DOHH2 (cell line): Measurements from ENCODE around the gene ARPC2.
"Not testable (repeated sequence)": the region's sequence is repeated elsewhere in the genome, so short reads cannot be mapped to it uniquely, and the experiment has no call there.

Experiments used
- H3F3A ChIP-seq: fragments of 200-600 bp; sonication (generic), shearing (Covaris generic); 2 replicates; pipeline ENCODE4 v1.6.0; 2016; ENCODE audit warnings: antibody characterized with exemption, mild to moderate bottlenecking; ENCODE audit not compliant: control insufficient read depth, insufficient read depth
- H3K27ac ChIP-seq: fragments of 200-600 bp; sonication (generic); 2 replicates; pipeline ENCODE4 v1.5.1; 2014; ENCODE audit warnings: low read depth, mild to moderate bottlenecking, low read length, moderate library complexity
- H3K27me3 ChIP-seq: fragments of 200-600 bp; sonication (generic); 2 replicates; pipeline ENCODE4 v1.6.1; 2014; ENCODE audit warnings: mild to moderate bottlenecking, low read length, mixed read lengths; ENCODE audit not compliant: control insufficient read depth
- H3K36me3 ChIP-seq: fragments of 200-600 bp; sonication (generic); 2 replicates; pipeline ENCODE4 v1.6.1; 2014; ENCODE audit warnings: mild to moderate bottlenecking, low read length, moderate library complexity, mixed read lengths; ENCODE audit not compliant: control insufficient read depth
- H3K4me1 ChIP-seq: fragments of 200-600 bp; sonication (generic); 2 replicates; pipeline ENCODE4 v1.6.1; 2014; ENCODE audit warnings: mild to moderate bottlenecking, low read length, mixed read lengths; ENCODE audit not compliant: control insufficient read depth
- H3K4me2 ChIP-seq: fragments of 200-600 bp; sonication (generic); 2 replicates; pipeline ENCODE4 v1.6.0; 2014; ENCODE audit warnings: mild to moderate bottlenecking, low read length, moderate library complexity
- H3K4me3 ChIP-seq: fragments of 200-600 bp; sonication (generic); 2 replicates; pipeline ENCODE4 v1.5.1; 2014; ENCODE audit warnings: mild to moderate bottlenecking, low read length, mixed read lengths
- H3K79me2 ChIP-seq: fragments of 200-600 bp; sonication (generic); 2 replicates; pipeline ENCODE4 v1.6.1; 2014; ENCODE audit warnings: mild to moderate bottlenecking, low read length, mixed read lengths; ENCODE audit not compliant: control insufficient read depth
- H3K9me2 ChIP-seq: fragments of 200-600 bp; sonication (generic); replicated peaks from 2 replicates; pipeline ENCODE4 v1.6.1; 2014; ENCODE audit warnings: mild to moderate bottlenecking, low read length, mixed read lengths; ENCODE audit not compliant: control insufficient read depth
- H3K9me3 ChIP-seq: fragments of 200-600 bp; sonication (generic); 2 replicates; pipeline ENCODE4 v1.6.1; 2014; ENCODE audit warnings: antibody characterized with exemption, low read length, mixed read lengths; ENCODE audit not compliant: control insufficient read depth, insufficient read depth
- H4K20me1 ChIP-seq: fragments of 200-600 bp; sonication (generic); 2 replicates; pipeline ENCODE4 v1.6.0; 2014; ENCODE audit warnings: low read depth, mild to moderate bottlenecking, antibody characterized with exemption, low read length, moderate library complexity; ENCODE audit not compliant: control insufficient read depth, insufficient read depth
- CTCF ChIP-seq: fragments of 200-600 bp; sonication (generic); IDR thresholded peaks from one replicate; pipeline ENCODE4 v1.5.1; 2014; ENCODE audit warnings: antibody characterized with exemption, mild to moderate bottlenecking, low read depth, low read length; ENCODE audit not compliant: poor library complexity, severe bottlenecking
- EZH2phosphoT487 ChIP-seq: fragments of 200-600 bp; sonication (generic); IDR thresholded peaks from 2 replicates; pipeline ENCODE4 v1.6.1; 2017; ENCODE audit warnings: borderline replicate concordance, mild to moderate bottlenecking, antibody characterized with exemption, low read length, moderate library complexity, mixed read lengths

ARPC2 gene

GRCh38 chr2:218169757-218170546 is 47.0 kb upstream of the ARPC2 start:
- H3F3A ChIP-seq, result no peaks in the 10 kb centered on the region
- no peak overlapping the region for H3K27ac ChIP-seq
- no peak overlapping the region for H3K4me3 ChIP-seq
- no peaks in the 10 kb centered on the region for H3K9me2 ChIP-seq
- H4K20me1 ChIP-seq, result no peaks in the 10 kb centered on the region
- no peaks in the 10 kb centered on the region for H3K9me3 ChIP-seq
- H3K36me3 ChIP-seq, result no peaks in the 10 kb centered on the region
- TF ChIP-seq CTCF, result no peak
- no peak for TF ChIP-seq EZH2phosphoT487
- peaks cover 15% of the 10 kb centered on the region for H3K27me3 ChIP-seq
- H3K79me2 ChIP-seq, result no peaks in the 10 kb centered on the region
- peaks cover 18% of the 10 kb centered on the region for H3K4me1 ChIP-seq
- no peak overlapping the region for H3K4me2 ChIP-seq

GRCh38 chr2:218171744-218172143 is 45.2 kb upstream of the ARPC2 start:
- H3K36me3 ChIP-seq, H3K4me2 ChIP-seq, H3F3A ChIP-seq, H3K4me3 ChIP-seq, H3K27me3 ChIP-seq, H3K9me2 ChIP-seq, H3K9me3 ChIP-seq, H4K20me1 ChIP-seq, H3K27ac ChIP-seq, H3K79me2 ChIP-seq: not testable (repeated sequence)
- H3K4me1 ChIP-seq, result peaks cover 15% of the 10 kb centered on the region

GRCh38 chr2:218172845-218173244 is 44.1 kb upstream of the ARPC2 start:
- H3K36me3 ChIP-seq, result no peaks in the 10 kb centered on the region
- no peaks in the 10 kb centered on the region for H3K9me2 ChIP-seq
- no peaks in the 10 kb centered on the region for H3K79me2 ChIP-seq
- no peaks in the 10 kb centered on the region for H3F3A ChIP-seq
- no peak overlapping the region for H3K4me2 ChIP-seq
- H3K27me3 ChIP-seq, result peaks cover 10% of the 10 kb centered on the region
- no peaks in the 10 kb centered on the region for H3K9me3 ChIP-seq
- H3K4me3 ChIP-seq, result no peak overlapping the region
- H4K20me1 ChIP-seq, result no peaks in the 10 kb centered on the region
- no peak overlapping the region for H3K27ac ChIP-seq
- H3K4me1 ChIP-seq, result peaks cover 10% of the 10 kb centered on the region
- TF ChIP-seq EZH2phosphoT487, result no peak
- no peak for TF ChIP-seq CTCF

- H3K27me3 ChIP-seq, result peaks cover 16% of the 10 kb centered on the region
- no peaks in the 10 kb centered on the region for H3K9me3 ChIP-seq
- H3K36me3 ChIP-seq, result no peaks in the 10 kb centered on the region
- H4K20me1 ChIP-seq, result no peaks in the 10 kb centered on the region
- no peaks in the 10 kb centered on the region for H3K9me2 ChIP-seq
- no peak overlapping the region for H3K27ac ChIP-seq
- H3K4me1 ChIP-seq, result no peaks in the 10 kb centered on the region
- H3K4me3 ChIP-seq, result no peak overlapping the region
- no peak overlapping the region for H3K4me2 ChIP-seq
- no peaks in the 10 kb centered on the region for H3F3A ChIP-seq
- no peaks in the 10 kb centered on the region for H3K79me2 ChIP-seq
- TF ChIP-seq EZH2phosphoT487 (no peak), CTCF (no peak)
These were observed 37.2 kb upstream of the ARPC2 start for GRCh38 chr2:218179782-218180181.
